ENCODE data around the gene ACTR3C. TPM values are rescaled to one million over a fixed set of nuclear protein-coding genes. Genes with fewer than 3 reads are reported as not detected.

Gene ACTR3C
- total and polyA plus RNA-seq, 10 of the 15 experiments (the other 5 are each of a cell fraction or from before 2014, with no cell fraction given) = 2.0 to 10.2 (median 6.3) TPM

- Histone ChIP-seq H4K20me1 (ENCODE audit: control insufficient read depth, insufficient read depth) (no peaks in the 10 kb centered on the region), H3K9me3 (replicated peaks; ENCODE audit: control insufficient read depth, insufficient read depth, low read length) (peaks cover 5% of the 10 kb centered on the region; the same call in 2 of the 3 replicates), H3K4me2 (ENCODE audit: control insufficient read depth, insufficient read depth) (no peak overlapping the region), H3K27me3 (replicated peaks in 1 of 2; ENCODE audit: control insufficient read depth in 2 of 2, insufficient read depth in 2 of 2, low read length in 1 of 2) (peaks cover 0 to 5% of the 10 kb centered on the region in 2 experiments; a peak in 2 of 4 replicates), H3K9ac (ENCODE audit: control insufficient read depth, insufficient read depth, low read length) (no peak overlapping the region), H3K27ac (ENCODE audit: control insufficient read depth, insufficient read depth) (no peak overlapping the region), H2AFZ (ENCODE audit: control insufficient read depth, low read depth, low read length) (no peak overlapping the region), H3K79me2 (ENCODE audit: control insufficient read depth, insufficient read depth, low read length) (no peaks in the 10 kb centered on the region), H3K4me1 (ENCODE audit: control insufficient read depth, insufficient read depth, low read length) (peaks cover 8% of the 10 kb centered on the region), H3K36me3 (ENCODE audit: control insufficient read depth in 2 of 2, insufficient read depth in 2 of 2, low read length in 1 of 2) (peaks cover 0 to 7% of the 10 kb centered on the region in 2 experiments; a peak in 2 of 4 replicates), H3K4me3 (no peak overlapping the region)
- ChIA-PET CTCF (no interaction called here), POLR2A (no interaction called here), SMC1A (ENCODE audit: uncharacterized antibody, unreplicated experiment) (no interaction called here), RAD21 (ENCODE audit: unreplicated experiment) (no interaction called here)
- TF ChIP-seq BCL3 (IDR thresholded peaks at IDR 0.05; ENCODE audit: borderline replicate concordance, insufficient read depth, low read depth, low read length, poor library complexity, severe bottlenecking) = no peak
- no peak for TF ChIP-seq ZBTB33 (IDR thresholded peaks at IDR 0.05)
- peak; percentile 54 for TF ChIP-seq SUZ12 (IDR thresholded peaks at IDR 0.05; ENCODE audit: unreplicated experiment)
- TF ChIP-seq HDAC6 (IDR thresholded peaks at IDR 0.05; ENCODE audit: unreplicated experiment) = no peak
- no peak for TF ChIP-seq NFYA (IDR thresholded peaks at IDR 0.05; ENCODE audit: borderline replicate concordance, low read depth, low read length)
- no peak for FAIRE-seq
- WGBS (ENCODE audit: insufficient coverage, insufficient replicate concordance, low lambda C conversion rate, missing lambda C conversion rate) = 45% methylated on average over 10 of the region's 29 CpGs
- no TSS peak for BruUV-seq (replicated peaks)
- ATAC-seq = no peak
- intact Hi-C loops (cut with micrococcal nuclease; ENCODE audit: unreplicated experiment) (no loop called here), in situ Hi-C loops (cut with MboI) (no loop called here)
- no peak for DNase-seq (ENCODE audit: low read depth, low spot score)
Observed at GRCh38 chr7:150340875-150341262, 17.5 kb upstream of the ACTR3C start.
